Peyer's patch (tissue), 4 donors: ENCODE measurements around the gene BRMS1L.

Experiments
- POLR2A ChIP-seq, 2 donors: fragments of 450-650 bp; IDR thresholded peaks; one replicate each; pipeline ENCODE4 v1.5.1; 2017; ENCODE audit warnings: antibody characterized with exemption in 2 of 2, mild to moderate bottlenecking in 2 of 2, moderate library complexity in 2 of 2
- TF ChIP-seq, protein P1 (sequence below), 6 experiments: fragments of 450-650 bp in 4 of 6; fragments of 200-600 bp in 2 of 6; sonication (generic) in 1 of 6; IDR thresholded peaks; one replicate each; pipeline ENCODE4 v1.5.1; 2017 to 2019; ENCODE audit warnings: antibody characterized with exemption in 6 of 6, mild to moderate bottlenecking in 3 of 6, moderate library complexity in 1 of 6

DNA sequence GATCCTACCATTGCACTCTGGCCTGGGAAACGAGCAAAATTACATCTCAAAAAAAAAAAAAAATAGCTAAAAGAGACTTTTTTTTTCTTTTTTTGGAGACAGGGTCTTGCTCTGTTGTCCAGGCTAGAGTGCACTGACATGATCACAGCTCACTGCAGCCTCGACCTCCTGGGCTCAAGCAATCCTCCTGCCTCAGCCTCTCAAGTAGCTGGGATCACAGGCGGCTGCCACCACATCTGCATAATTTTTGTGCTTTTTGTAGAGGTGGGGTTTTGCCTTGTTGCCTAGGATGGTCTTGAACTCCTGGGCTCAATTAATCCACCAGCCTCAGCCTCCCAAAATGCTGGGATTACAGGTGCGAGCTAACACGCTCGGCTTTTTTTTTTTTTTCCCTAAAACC lies 28.3 kb upstream of the BRMS1L start:
- TF ChIP-seq, protein P1, sequence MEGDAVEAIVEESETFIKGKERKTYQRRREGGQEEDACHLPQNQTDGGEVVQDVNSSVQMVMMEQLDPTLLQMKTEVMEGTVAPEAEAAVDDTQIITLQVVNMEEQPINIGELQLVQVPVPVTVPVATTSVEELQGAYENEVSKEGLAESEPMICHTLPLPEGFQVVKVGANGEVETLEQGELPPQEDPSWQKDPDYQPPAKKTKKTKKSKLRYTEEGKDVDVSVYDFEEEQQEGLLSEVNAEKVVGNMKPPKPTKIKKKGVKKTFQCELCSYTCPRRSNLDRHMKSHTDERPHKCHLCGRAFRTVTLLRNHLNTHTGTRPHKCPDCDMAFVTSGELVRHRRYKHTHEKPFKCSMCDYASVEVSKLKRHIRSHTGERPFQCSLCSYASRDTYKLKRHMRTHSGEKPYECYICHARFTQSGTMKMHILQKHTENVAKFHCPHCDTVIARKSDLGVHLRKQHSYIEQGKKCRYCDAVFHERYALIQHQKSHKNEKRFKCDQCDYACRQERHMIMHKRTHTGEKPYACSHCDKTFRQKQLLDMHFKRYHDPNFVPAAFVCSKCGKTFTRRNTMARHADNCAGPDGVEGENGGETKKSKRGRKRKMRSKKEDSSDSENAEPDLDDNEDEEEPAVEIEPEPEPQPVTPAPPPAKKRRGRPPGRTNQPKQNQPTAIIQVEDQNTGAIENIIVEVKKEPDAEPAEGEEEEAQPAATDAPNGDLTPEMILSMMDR (IDR thresholded peaks at IDR 0.05), result no peak
- TF ChIP-seq POLR2A (IDR thresholded peaks at IDR 0.05), result no peak
